HepG2 (cell line): ENCODE measurements around the gene NBPF1. TPM values are rescaled to one million over a fixed set of nuclear protein-coding genes. Genes with fewer than 3 reads are reported as not detected.
A peak's percentile ranks its signal among the peaks of the same experiment; 100 is the strongest.
"Not testable (repeated sequence)": the region's sequence is repeated elsewhere in the genome, so short reads cannot be mapped to it uniquely, and the experiment has no call there.

Source experiments
- ATAC-seq: fragments of 200-7000 bp; cut with Tn5 transposase; 3 replicates; pipeline ENCODE4 v1.9.1; 2020; ENCODE audit warnings: mild to moderate bottlenecking, moderate library complexity
- BruUV-seq: library from RNA; stranded (reverse); fragments of 400-500 nt; replicated peaks from 2 replicates; lab custom pipeline; 2021; lab: Mats Ljungman, UMichigan
- CTCF ChIA-PET: fragments of 300-600 bp; formaldehyde crosslinking; extraction: SDS; loops from one replicate; lab custom pipeline; 2021; ENCODE audit warnings: low total read pairs, inconsistent platforms, low intra/inter-chr PET ratio; lab: Yijun Ruan, JAX
- POLR2A ChIA-PET: fragments of 350-600 bp; sonication (Branson Sonifier 250); formaldehyde crosslinking; loops from one replicate; lab custom pipeline; 2020; ENCODE audit warnings: antibody characterized with exemption, inconsistent platforms; lab: Yijun Ruan, JAX
- DNase-seq: peaks from one replicate; pipeline ENCODE4 v3.0.0-alpha.2; 2015; ENCODE audit warnings: low spot score
- FAIRE-seq: peaks from 3 replicates; lab custom pipeline; 2011; peaks lifted over from hg19 to GRCh38; lab: Jason Lieb, UNC
- H2AFZ ChIP-seq: one replicate; pipeline ENCODE4 v1.6.1; 2011; ENCODE audit warnings: low read length, inconsistent platforms
- H3K27ac ChIP-seq: fragments of 300-600 bp; 3 replicates; pipeline ENCODE4 v1.8.0; 2011; ENCODE audit warnings: mixed run types, mild to moderate bottlenecking, mixed read lengths, low read length, inconsistent platforms; ENCODE audit not compliant: insufficient read depth; ENCODE audit errors: extremely low read length
- H3K27me3 ChIP-seq, 2 experiments: fragments of 200-600 bp in 1 of 2; 2 replicates in 1 of 2; 3 replicates in 1 of 2; pipeline versions ENCODE4 v1.6.0 to v1.8.0; 2011; ENCODE audit warnings: low read length in 2 of 2, mild to moderate bottlenecking in 2 of 2, moderate library complexity in 2 of 2, inconsistent platforms in 1 of 2; ENCODE audit not compliant: insufficient read depth in 2 of 2, control insufficient read depth in 1 of 2
- H3K36me3 ChIP-seq, 2 experiments: fragments of 200-600 bp in 1 of 2; replicated peaks in 1 of 2; 2 replicates in 1 of 2; 3 replicates in 1 of 2; pipeline versions ENCODE4 v1.5.1 to v1.8.0; 2011; ENCODE audit warnings: low read length in 2 of 2, inconsistent platforms in 1 of 2; ENCODE audit not compliant: insufficient read depth in 2 of 2, control insufficient read depth in 1 of 2
- H3K4me1 ChIP-seq: 2 replicates; pipeline ENCODE4 v1.5.1; 2012; ENCODE audit warnings: low read length, inconsistent platforms; ENCODE audit not compliant: insufficient read depth
- H3K4me2 ChIP-seq: 2 replicates; pipeline ENCODE4 v1.6.0; 2011; ENCODE audit warnings: low read depth, low read length, inconsistent platforms
- H3K4me3 ChIP-seq, 3 experiments: fragments of 200-600 bp in 1 of 3; sonication (generic), shearing (Covaris generic) in 1 of 3; replicated peaks in 1 of 3; 2 replicates each; pipeline ENCODE4 v1.5.1; 2011 to 2016; ENCODE audit warnings: low read length in 3 of 3, inconsistent platforms in 2 of 3, low read depth in 2 of 3, mild to moderate bottlenecking in 2 of 3, control low read depth in 1 of 3, mixed read lengths in 1 of 3; ENCODE audit not compliant: insufficient read depth in 1 of 3
- H3K79me2 ChIP-seq: one replicate; pipeline ENCODE4 v1.6.1; 2011; ENCODE audit warnings: low read length, inconsistent platforms; ENCODE audit not compliant: insufficient read depth
- H3K9ac ChIP-seq: 2 replicates; pipeline ENCODE4 v1.6.0; 2011; ENCODE audit warnings: mild to moderate bottlenecking, low read depth, low read length, inconsistent platforms; ENCODE audit not compliant: insufficient read depth
- H3K9me3 ChIP-seq: 2 replicates; pipeline ENCODE4 v1.5.1; 2012; ENCODE audit warnings: mild to moderate bottlenecking, low read length
- H4K20me1 ChIP-seq: 2 replicates; pipeline ENCODE4 v1.6.0; 2011; ENCODE audit warnings: inconsistent platforms, mild to moderate bottlenecking, low read length, moderate library complexity; ENCODE audit not compliant: insufficient read depth
- ARHGAP35 ChIP-seq: sonication (generic); formaldehyde crosslinking; IDR thresholded peaks from 2 replicates; pipeline ENCODE4 v1.9.0; 2022; ENCODE audit warnings: mild to moderate bottlenecking, inconsistent platforms, moderate library complexity, missing genetic modification reagents, borderline replicate concordance
- ATF3 ChIP-seq: sonication (generic); formaldehyde crosslinking; IDR thresholded peaks from 2 replicates; pipeline ENCODE4 v1.4.0; 2020; ENCODE audit warnings: missing genetic modification reagents
- BORCS8-MEF2B ChIP-seq: sonication (generic); formaldehyde crosslinking; IDR thresholded peaks from 2 replicates; pipeline ENCODE4 v1.8.0; 2022; ENCODE audit warnings: mild to moderate bottlenecking, missing genetic modification reagents
- CHCHD3 ChIP-seq: sonication (generic); formaldehyde crosslinking; IDR thresholded peaks from 2 replicates; pipeline ENCODE4 v1.8.0; 2022; ENCODE audit warnings: mild to moderate bottlenecking, missing genetic modification reagents, moderate library complexity
- FOXA3 ChIP-seq: IDR thresholded peaks from 2 replicates; pipeline ENCODE4 v1.6.1; 2016; ENCODE audit warnings: missing genetic modification reagents, missing compliant biosample characterization
- HIC2 ChIP-seq: sonication (generic); formaldehyde crosslinking; IDR thresholded peaks from 2 replicates; pipeline ENCODE4 v1.9.0; 2022; ENCODE audit warnings: low read depth, missing genetic modification reagents
- PTBP1 ChIP-seq: fragments of 200-400 bp; formaldehyde crosslinking; IDR thresholded peaks from 2 replicates; pipeline ENCODE4 v1.6.1; 2018; ENCODE audit warnings: low read length, low read depth; ENCODE audit not compliant: poor library complexity, severe bottlenecking
- SRY ChIP-seq: sonication (generic); formaldehyde crosslinking; IDR thresholded peaks from 2 replicates; pipeline ENCODE4 v1.8.0; 2022; ENCODE audit warnings: mild to moderate bottlenecking, missing genetic modification reagents
- ZNF18 ChIP-seq: sonication (generic); formaldehyde crosslinking; IDR thresholded peaks from 2 replicates; pipeline ENCODE4 v1.8.0; 2022; ENCODE audit warnings: mild to moderate bottlenecking, missing genetic modification reagents; ENCODE audit not compliant: insufficient replicate concordance
- ZNF318 ChIP-seq: sonication (generic); formaldehyde crosslinking; IDR thresholded peaks from 2 replicates; pipeline ENCODE4 v1.4.0; 2020; ENCODE audit warnings: mild to moderate bottlenecking, missing genetic modification reagents
- WGBS: methylation state at CpG from one replicate; pipeline ENCODE4 v1.1.6; 2017; ENCODE audit warnings: low lambda C conversion rate; 5-methylcytosine and 5-hydroxymethylcytosine counted together
- in situ Hi-C: cut with HindIII; loops from 2 replicates; pipeline ENCODE4 v1.10.0; 2017; ENCODE audit warnings: low pct_unique_long_range_greater_than_20kb; ENCODE audit not compliant: extremely low pct_ligation_motif_present
- intact Hi-C: fragments of 100-400 bp; cut with micrococcal nuclease; formaldehyde crosslinking; loops from one replicate; pipeline ENCODE4 v1.10.0; 2022; ENCODE audit not compliant: unreplicated experiment
- polyA plus RNA-seq, 8 experiments: library from polyadenylated mRNA; depleted of rRNA in 3 of 8; stranded (reverse) in 7 of 8; unstranded in 1 of 8; fragments of >200 nt; fragmentation: Illumina TruSeq in 4 of 8; extraction: Trizol in 4 of 8; gene quantifications; 2 replicates each; pipeline versions ENCODE4 v1.2.1 to v1.2.3, GENCODE V29; 2011 to 2016; ENCODE audit warnings: low read depth in 4 of 8, missing spikeins in 1 of 8, mixed read lengths in 1 of 8; ENCODE audit not compliant: insufficient read depth in 1 of 8
- total RNA-seq, 5 experiments: library from RNA; depleted of rRNA; stranded (reverse); fragments of >200 nt; fragmentation: Illumina TruSeq; extraction: Trizol; gene quantifications; 2 replicates each; pipeline ENCODE4 v1.2.3, GENCODE V29; 2016; ENCODE audit warnings: low read depth in 1 of 5

The NBPF1 gene
- total and polyA plus RNA-seq, 2 of the 13 experiments (the other 11 are each of a cell fraction or from before 2014, with no cell fraction given): 30.3 to 35.6 TPM

GRCh38 chr1:16646061-16646664 lies 32.8 kb upstream of the NBPF1 start:
- peak overlapping the region; percentile 96 for H3K27ac ChIP-seq
- in situ Hi-C loops, DNase-seq: not testable (repeated sequence)
- 0 out of 2 replicates have a peak, but pooled peaks have one; percentile 21 for TF ChIP-seq SRY (CRISPR knock-in tag)
- TF ChIP-seq ATF3 (CRISPR knock-in tag): 0 out of 2 replicates have a peak, but pooled peaks have one; percentile 4
- peak; percentile 28 for TF ChIP-seq PTBP1
- TF ChIP-seq ZNF318: 0 out of 2 replicates have a peak, but pooled peaks have one; percentile 39
- TF ChIP-seq FOXA3 (CRISPR knock-in tag): 0 out of 2 replicates have a peak, but pooled peaks have one; percentile 4
- 0 out of 2 replicates have a peak, but pooled peaks have one; percentile 4 for TF ChIP-seq BORCS8-MEF2B (CRISPR knock-in tag)
- 0 out of 2 replicates have a peak, but pooled peaks have one; percentile 66 for TF ChIP-seq CHCHD3 (CRISPR knock-in tag)
- TF ChIP-seq ZNF18: peak; percentile 3
- peak; percentile 24; the same call in 1 of the 2 replicates for TF ChIP-seq ARHGAP35
- TF ChIP-seq HIC2 (CRISPR knock-in tag): peak; percentile 51; the same call in 1 of the 2 replicates

More at GRCh38 chr1:16646061-16646664, 32.8 kb upstream of the NBPF1 start:
- Histone ChIP-seq H3K79me2 (peaks cover 51% of the 10 kb centered on the region), H3K4me1 (peaks cover 53% of the 10 kb centered on the region), H3K9ac (peak overlapping the region; percentile 99), H3K4me3 (peak overlapping the region; percentile 85 to 96 (median 90)), H3K36me3 (peaks cover 3 to 10% of the 10 kb centered on the region in 2 experiments; a peak in 4 of 5 replicates), H3K4me2 (peak overlapping the region; percentile 96), H4K20me1 (peaks cover 23% of the 10 kb centered on the region)
- H3K9me3 ChIP-seq, H3K27me3 ChIP-seq, intact Hi-C loops, CTCF ChIA-PET, H2AFZ ChIP-seq, FAIRE-seq, ATAC-seq, BruUV-seq: not testable (repeated sequence)
- whole genome bisulfite sequencing: 73% methylated on average over 15 of the region's 15 CpGs
- POLR2A ChIA-PET: interaction anchor here (1.2 to 2.4 kb wide), 4 partner anchors 25 to 132 kb away, joined by 6 to 17 read pairs (median 10); partner anchors contain the start of genes NBPF1 and RNU1-1
